IMR-90 (cell line): ENCODE results near the gene PDZD2. TPM values are rescaled to one million over a fixed set of nuclear protein-coding genes. Genes with fewer than 3 reads are reported as not detected.

Experiments
- ATAC-seq: fragments of 200-7000 bp; cut with Tn5 transposase; 2 replicates; pipeline ENCODE4 v1.9.1; 2020; ENCODE audit warnings: low read depth, mild to moderate bottlenecking, moderate library complexity
- BruUV-seq: library from RNA; stranded (reverse); fragments of 400-500 nt; replicated peaks from 2 replicates; lab custom pipeline; 2021; lab: Mats Ljungman, UMichigan
- CTCF ChIA-PET: fragments of 300-600 bp; formaldehyde crosslinking; extraction: SDS; loops from one replicate; lab custom pipeline; 2021; ENCODE audit warnings: antibody characterized with exemption; lab: Yijun Ruan, JAX
- POLR2A ChIA-PET: fragments of 300-600 bp; sonication (Branson Sonifier 250); formaldehyde crosslinking; loops from one replicate; lab custom pipeline; 2022; ENCODE audit warnings: antibody characterized with exemption; ENCODE audit not compliant: unreplicated experiment; lab: Charles Lee
- DNase-seq: peaks from one replicate; pipeline ENCODE4 v3.0.0; 2013
- H2AFZ ChIP-seq: replicated peaks from 2 replicates; pipeline ENCODE3; 2013; ENCODE audit warnings: low read length, mild to moderate bottlenecking; ENCODE audit not compliant: poor library complexity
- H2AK5ac ChIP-seq: 2 replicates; pipeline ENCODE4 v1.6.1; 2013; ENCODE audit warnings: low read depth, low read length, inconsistent platforms
- H2AK9ac ChIP-seq: replicated peaks from 2 replicates; pipeline ENCODE3; 2013; ENCODE audit warnings: mild to moderate bottlenecking, low read depth, low read length, moderate library complexity; ENCODE audit not compliant: poor library complexity
- H2BK120ac ChIP-seq: 2 replicates; pipeline ENCODE4 v1.6.1; 2013; ENCODE audit warnings: low read depth, low read length, inconsistent platforms
- H2BK15ac ChIP-seq: 3 replicates; pipeline ENCODE4 v1.6.1; 2013; ENCODE audit warnings: low read depth, low read length, inconsistent platforms
- H2BK20ac ChIP-seq: 2 replicates; pipeline ENCODE4 v1.6.1; 2013; ENCODE audit warnings: low read depth, mild to moderate bottlenecking, inconsistent platforms, low read length, moderate library complexity
- H2BK5ac ChIP-seq: 2 replicates; pipeline ENCODE4 v1.6.1; 2013; ENCODE audit warnings: mild to moderate bottlenecking, low read depth, low read length, inconsistent platforms; ENCODE audit not compliant: poor library complexity, severe bottlenecking
- H3K14ac ChIP-seq: replicated peaks from 2 replicates; pipeline ENCODE4 v1.6.1; 2013; ENCODE audit warnings: low read depth, low read length, inconsistent platforms
- H3K18ac ChIP-seq: 2 replicates; pipeline ENCODE4 v1.6.1; 2013; ENCODE audit warnings: low read depth, low read length, control low read depth
- H3K23ac ChIP-seq: 2 replicates; pipeline ENCODE4 v1.6.1; 2013; ENCODE audit warnings: low read depth, low read length, inconsistent platforms
- H3K27ac ChIP-seq: 2 replicates; pipeline ENCODE4 v1.5.1; 2013; ENCODE audit warnings: mild to moderate bottlenecking, control low read depth, low read length; ENCODE audit not compliant: insufficient read depth
- H3K27me3 ChIP-seq: 2 replicates; pipeline ENCODE4 v1.6.1; 2013; ENCODE audit warnings: low read length; ENCODE audit not compliant: control insufficient read depth, insufficient read depth
- H3K36me3 ChIP-seq: 2 replicates; pipeline ENCODE4 v1.6.1; 2013; ENCODE audit warnings: low read length, mixed read lengths; ENCODE audit not compliant: control insufficient read depth, insufficient read depth
- H3K4ac ChIP-seq: 2 replicates; pipeline ENCODE4 v1.6.1; 2013; ENCODE audit warnings: low read depth, low read length, inconsistent platforms
- H3K4me1 ChIP-seq: 2 replicates; pipeline ENCODE4 v1.6.1; 2013; ENCODE audit warnings: low read length, mixed read lengths; ENCODE audit not compliant: control insufficient read depth, insufficient read depth
- H3K4me2 ChIP-seq: 2 replicates; pipeline ENCODE4 v1.6.1; 2013; ENCODE audit warnings: low read depth, mild to moderate bottlenecking, control low read depth, low read length, moderate library complexity
- H3K4me3 ChIP-seq: 2 replicates; pipeline ENCODE4 v1.5.1; 2013; ENCODE audit warnings: low read depth, mild to moderate bottlenecking, control low read depth, low read length, moderate library complexity; ENCODE audit not compliant: insufficient read depth
- H3K56ac ChIP-seq: 2 replicates; pipeline ENCODE4 v1.6.1; 2013; ENCODE audit warnings: low read length, inconsistent platforms; ENCODE audit not compliant: insufficient read depth; ENCODE audit errors: extremely low read depth
- H3K79me1 ChIP-seq, 2 experiments: 2 replicates each; pipeline ENCODE4 v1.6.1; 2013; ENCODE audit warnings: low read length in 2 of 2, inconsistent platforms in 1 of 2, low read depth in 1 of 2
- H3K9ac ChIP-seq: 2 replicates; pipeline ENCODE4 v1.6.1; 2013; ENCODE audit warnings: low read depth, low read length, control low read depth
- H3K9me1 ChIP-seq: 2 replicates; pipeline ENCODE4 v1.6.1; 2013; ENCODE audit warnings: low read length, inconsistent platforms; ENCODE audit not compliant: insufficient read depth
- H3K9me3 ChIP-seq: 2 replicates; pipeline ENCODE4 v1.6.1; 2013; ENCODE audit warnings: low read length; ENCODE audit not compliant: control insufficient read depth, insufficient read depth
- H4K20me1 ChIP-seq: 2 replicates; pipeline ENCODE4 v1.6.1; 2013; ENCODE audit warnings: low read length, inconsistent platforms; ENCODE audit not compliant: insufficient read depth
- H4K5ac ChIP-seq: 2 replicates; pipeline ENCODE4 v1.6.1; 2013; ENCODE audit warnings: mild to moderate bottlenecking, low read depth, low read length, control low read depth
- H4K8ac ChIP-seq, 2 experiments: 2 replicates each; pipeline ENCODE4 v1.6.1; 2013; ENCODE audit warnings: low read depth in 2 of 2, low read length in 2 of 2, control low read depth in 1 of 2, inconsistent platforms in 1 of 2
- H4K91ac ChIP-seq: 2 replicates; pipeline ENCODE4 v1.6.1; 2013; ENCODE audit warnings: low read depth, low read length, inconsistent platforms; ENCODE audit not compliant: insufficient read depth
- BHLHE40 ChIP-seq: fragments of 150-350 bp; IDR thresholded peaks from 2 replicates; pipeline ENCODE4 v1.6.1; 2016; ENCODE audit warnings: mild to moderate bottlenecking, low read depth, low read length
- CEBPB ChIP-seq: IDR thresholded peaks from 2 replicates; pipeline ENCODE4 v1.6.1; 2012; ENCODE audit warnings: low read depth, low read length, improper control_type of control experiment
- CHD1 ChIP-seq: IDR thresholded peaks from 2 replicates; pipeline ENCODE4 v1.6.1; 2012; ENCODE audit warnings: low read depth, low read length, improper control_type of control experiment
- FOS ChIP-seq: fragments of 150-350 bp; IDR thresholded peaks from 2 replicates; pipeline ENCODE4 v1.6.1; 2016; ENCODE audit warnings: low read depth, low read length
- MAFK ChIP-seq: IDR thresholded peaks from 2 replicates; pipeline ENCODE4 v1.6.1; 2012; ENCODE audit warnings: low read depth, low read length, improper control_type of control experiment
- MAZ ChIP-seq: IDR thresholded peaks from 2 replicates; pipeline ENCODE4 v1.6.1; 2012; ENCODE audit warnings: low read depth, mild to moderate bottlenecking, low read length, improper control_type of control experiment, moderate library complexity, borderline replicate concordance
- MXI1 ChIP-seq: IDR thresholded peaks from 2 replicates; pipeline ENCODE4 v1.6.1; 2012; ENCODE audit warnings: low read depth, mild to moderate bottlenecking, low read length, moderate library complexity, borderline replicate concordance
- NFE2L2 ChIP-seq: fragments of 150-350 bp; IDR thresholded peaks from 2 replicates; pipeline ENCODE4 v1.6.1; 2016; ENCODE audit warnings: low read depth, mild to moderate bottlenecking, low read length
- POLR2A ChIP-seq: IDR thresholded peaks from 2 replicates; pipeline ENCODE4 v1.6.1; 2012; ENCODE audit warnings: mild to moderate bottlenecking, low read depth, low read length
- RAD21 ChIP-seq: IDR thresholded peaks from 2 replicates; pipeline ENCODE4 v1.6.1; 2012; ENCODE audit warnings: low read length, improper control_type of control experiment
- RCOR1 ChIP-seq: IDR thresholded peaks from 2 replicates; pipeline ENCODE4 v1.6.1; 2012; ENCODE audit warnings: mild to moderate bottlenecking, low read length, improper control_type of control experiment; ENCODE audit not compliant: insufficient replicate concordance
- RFX5 ChIP-seq: IDR thresholded peaks from 2 replicates; pipeline ENCODE4 v1.8.0; 2012; ENCODE audit warnings: low read depth, mild to moderate bottlenecking, low read length, moderate library complexity
- SMC3 ChIP-seq: fragments of 150-350 bp; IDR thresholded peaks from 2 replicates; pipeline ENCODE4 v1.6.1; 2016; ENCODE audit warnings: low read depth, mild to moderate bottlenecking, antibody characterized with exemption, low read length, moderate library complexity
- WGBS, 2 experiments: methylation state at CpG; one replicate each; pipeline versions ENCODE4 v1.1.5 to v1.1.7; 2013; ENCODE audit warnings: missing lambda C conversion rate in 2 of 2; ENCODE audit not compliant: insufficient read length in 1 of 2; ENCODE audit errors: extremely low coverage in 2 of 2; 5-methylcytosine and 5-hydroxymethylcytosine counted together
- dilution Hi-C: fragments of 300-500 bp; cut with HindIII; formaldehyde crosslinking; loops from one replicate; pipeline ENCODE4 v1.14.3; 2018; ENCODE audit warnings: low sequenced_read_pairs; ENCODE audit not compliant: unreplicated experiment
- in situ Hi-C: fragments of 300-500 bp; cut with MboI; formaldehyde crosslinking; loops from 3 replicates; pipeline ENCODE4 v1.14.3; 2019; ENCODE audit warnings: low sequenced_read_pairs, inconsistent platforms, mixed read lengths
- intact Hi-C: fragments of 100-400 bp; cut with micrococcal nuclease; formaldehyde crosslinking; loops from 2 replicates; pipeline ENCODE4 v1.10.0; 2022
- polyA plus RNA-seq, 3 experiments: library from polyadenylated mRNA; depleted of rRNA; stranded (reverse); fragments of >200 nt; gene quantifications; 2 replicates each; pipeline ENCODE4 v1.2.3, GENCODE V29; 2012; ENCODE audit warnings: low replicate concordance in 1 of 3
- total RNA-seq: library from RNA; depleted of rRNA; stranded (reverse); fragments of >200 nt; gene quantifications from 2 replicates; pipeline ENCODE4 v1.2.3, GENCODE V29; 2012
- TF ChIP-seq, protein P1 (sequence below): fragments of 150-350 bp; IDR thresholded peaks from 2 replicates; pipeline ENCODE4 v1.6.1; 2017; ENCODE audit warnings: mild to moderate bottlenecking, antibody characterized with exemption, low read length, low read depth
- TF ChIP-seq, protein P2 (sequence below): conservative IDR thresholded peaks from 2 replicates; pipeline ENCODE4 v1.5.1; 2012; ENCODE audit warnings: mild to moderate bottlenecking, low read depth, low read length, improper control_type of control experiment
- TF ChIP-seq, protein P3 (sequence below): fragments of 150-350 bp; IDR thresholded peaks from 2 replicates; pipeline ENCODE4 v1.6.1; 2016; ENCODE audit warnings: low read depth, mild to moderate bottlenecking, low read length, moderate library complexity, borderline replicate concordance

The PDZD2 gene
- total and polyA plus RNA-seq, 2 of the 4 experiments (the other 2 are of a cell fraction) = under 0.01 to 0.02 TPM

DNA sequence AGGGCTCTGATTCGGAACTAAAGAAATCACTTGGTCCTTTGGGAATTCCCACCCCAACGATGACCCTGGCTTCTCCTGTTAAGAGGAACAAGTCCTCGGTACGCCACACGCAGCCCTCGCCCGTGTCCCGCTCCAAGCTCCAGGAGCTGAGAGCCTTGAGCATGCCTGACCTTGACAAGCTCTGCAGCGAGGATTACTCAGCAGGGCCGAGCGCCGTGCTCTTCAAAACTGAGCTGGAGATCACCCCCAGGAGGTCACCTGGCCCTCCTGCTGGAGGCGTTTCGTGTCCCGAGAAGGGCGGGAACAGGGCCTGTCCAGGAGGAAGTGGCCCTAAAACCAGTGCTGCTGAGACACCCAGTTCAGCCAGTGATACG lies 451.8 kb downstream of the PDZD2 start:
- H2BK15ac ChIP-seq = no peak overlapping the region
- POLR2A ChIA-PET = no interaction called here
- H2AK5ac ChIP-seq = no peak overlapping the region
- no peak overlapping the region for H4K8ac ChIP-seq
- H3K79me1 ChIP-seq = no peaks in the 10 kb centered on the region
- CTCF ChIA-PET = interaction anchor here (0.5 to 0.7 kb wide), 2 partner anchors 266 to 700 kb away, joined by 3 to 6 read pairs; no protein-coding TSS in a partner anchor
- H2AK9ac ChIP-seq = no peak overlapping the region
- H3K27ac ChIP-seq = no peak overlapping the region
- no peak overlapping the region for H4K5ac ChIP-seq
- no peak overlapping the region for H2BK20ac ChIP-seq
- no peak overlapping the region for H3K9ac ChIP-seq
- intact Hi-C loops = no loop called here
- no peak overlapping the region for H3K14ac ChIP-seq
- no peaks in the 10 kb centered on the region for H3K4me1 ChIP-seq
- H3K56ac ChIP-seq = no peak overlapping the region
- H2BK5ac ChIP-seq = no peak overlapping the region
- in situ Hi-C loops = loop anchor here (5.0 kb wide), 1 partner anchor 268 kb away; no protein-coding TSS in a partner anchor
- no peaks in the 10 kb centered on the region for H4K20me1 ChIP-seq
- H3K4me3 ChIP-seq = no peak overlapping the region
- WGBS, 2 experiments = 95% methylated on average over 13 of the region's 17 CpGs; no CpG with 5 or more reads in 1 of the 2 experiments
- H3K36me3 ChIP-seq = peaks cover 4% of the 10 kb centered on the region; the same call in 1 of the 2 replicates
- DNase-seq = no peak
- no peaks in the 10 kb centered on the region for H3K9me3 ChIP-seq
- no peak overlapping the region for H2AFZ ChIP-seq
- no peak overlapping the region for H3K4me2 ChIP-seq
- H3K4ac ChIP-seq = no peak overlapping the region
- no peak for TF ChIP-seq CHD1
- no peak for TF ChIP-seq NFE2L2
- no peak for TF ChIP-seq RFX5
- TF ChIP-seq SMC3 = no peak
- TF ChIP-seq, protein P1, sequence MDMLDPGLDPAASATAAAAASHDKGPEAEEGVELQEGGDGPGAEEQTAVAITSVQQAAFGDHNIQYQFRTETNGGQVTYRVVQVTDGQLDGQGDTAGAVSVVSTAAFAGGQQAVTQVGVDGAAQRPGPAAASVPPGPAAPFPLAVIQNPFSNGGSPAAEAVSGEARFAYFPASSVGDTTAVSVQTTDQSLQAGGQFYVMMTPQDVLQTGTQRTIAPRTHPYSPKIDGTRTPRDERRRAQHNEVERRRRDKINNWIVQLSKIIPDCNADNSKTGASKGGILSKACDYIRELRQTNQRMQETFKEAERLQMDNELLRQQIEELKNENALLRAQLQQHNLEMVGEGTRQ = no peak
- TF ChIP-seq MXI1 = no peak
- TF ChIP-seq, protein P2, sequence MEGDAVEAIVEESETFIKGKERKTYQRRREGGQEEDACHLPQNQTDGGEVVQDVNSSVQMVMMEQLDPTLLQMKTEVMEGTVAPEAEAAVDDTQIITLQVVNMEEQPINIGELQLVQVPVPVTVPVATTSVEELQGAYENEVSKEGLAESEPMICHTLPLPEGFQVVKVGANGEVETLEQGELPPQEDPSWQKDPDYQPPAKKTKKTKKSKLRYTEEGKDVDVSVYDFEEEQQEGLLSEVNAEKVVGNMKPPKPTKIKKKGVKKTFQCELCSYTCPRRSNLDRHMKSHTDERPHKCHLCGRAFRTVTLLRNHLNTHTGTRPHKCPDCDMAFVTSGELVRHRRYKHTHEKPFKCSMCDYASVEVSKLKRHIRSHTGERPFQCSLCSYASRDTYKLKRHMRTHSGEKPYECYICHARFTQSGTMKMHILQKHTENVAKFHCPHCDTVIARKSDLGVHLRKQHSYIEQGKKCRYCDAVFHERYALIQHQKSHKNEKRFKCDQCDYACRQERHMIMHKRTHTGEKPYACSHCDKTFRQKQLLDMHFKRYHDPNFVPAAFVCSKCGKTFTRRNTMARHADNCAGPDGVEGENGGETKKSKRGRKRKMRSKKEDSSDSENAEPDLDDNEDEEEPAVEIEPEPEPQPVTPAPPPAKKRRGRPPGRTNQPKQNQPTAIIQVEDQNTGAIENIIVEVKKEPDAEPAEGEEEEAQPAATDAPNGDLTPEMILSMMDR = no peak
- no peak for TF ChIP-seq RAD21
- no peak for TF ChIP-seq MAFK
- TF ChIP-seq MAZ = no peak
- no peak for TF ChIP-seq BHLHE40
- TF ChIP-seq POLR2A = no peak
- TF ChIP-seq, protein P3, sequence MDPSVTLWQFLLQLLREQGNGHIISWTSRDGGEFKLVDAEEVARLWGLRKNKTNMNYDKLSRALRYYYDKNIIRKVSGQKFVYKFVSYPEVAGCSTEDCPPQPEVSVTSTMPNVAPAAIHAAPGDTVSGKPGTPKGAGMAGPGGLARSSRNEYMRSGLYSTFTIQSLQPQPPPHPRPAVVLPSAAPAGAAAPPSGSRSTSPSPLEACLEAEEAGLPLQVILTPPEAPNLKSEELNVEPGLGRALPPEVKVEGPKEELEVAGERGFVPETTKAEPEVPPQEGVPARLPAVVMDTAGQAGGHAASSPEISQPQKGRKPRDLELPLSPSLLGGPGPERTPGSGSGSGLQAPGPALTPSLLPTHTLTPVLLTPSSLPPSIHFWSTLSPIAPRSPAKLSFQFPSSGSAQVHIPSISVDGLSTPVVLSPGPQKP = no peak
- no peak for TF ChIP-seq CEBPB
- TF ChIP-seq FOS = no peak
- no peak for TF ChIP-seq RCOR1
- H3K23ac ChIP-seq = no peak overlapping the region
- no peak overlapping the region for H4K91ac ChIP-seq
- no peak overlapping the region for H2BK120ac ChIP-seq
- dilution Hi-C loops = no loop called here
- no peaks in the 10 kb centered on the region for H3K27me3 ChIP-seq
- H3K18ac ChIP-seq = no peak overlapping the region
- peaks cover 2% of the 10 kb centered on the region; the same call in 1 of the 2 replicates for H3K9me1 ChIP-seq
- ATAC-seq = no peak
- BruUV-seq = no TSS peak
